ENCODE measurements around the gene AMH.

Gene AMH

DNA sequence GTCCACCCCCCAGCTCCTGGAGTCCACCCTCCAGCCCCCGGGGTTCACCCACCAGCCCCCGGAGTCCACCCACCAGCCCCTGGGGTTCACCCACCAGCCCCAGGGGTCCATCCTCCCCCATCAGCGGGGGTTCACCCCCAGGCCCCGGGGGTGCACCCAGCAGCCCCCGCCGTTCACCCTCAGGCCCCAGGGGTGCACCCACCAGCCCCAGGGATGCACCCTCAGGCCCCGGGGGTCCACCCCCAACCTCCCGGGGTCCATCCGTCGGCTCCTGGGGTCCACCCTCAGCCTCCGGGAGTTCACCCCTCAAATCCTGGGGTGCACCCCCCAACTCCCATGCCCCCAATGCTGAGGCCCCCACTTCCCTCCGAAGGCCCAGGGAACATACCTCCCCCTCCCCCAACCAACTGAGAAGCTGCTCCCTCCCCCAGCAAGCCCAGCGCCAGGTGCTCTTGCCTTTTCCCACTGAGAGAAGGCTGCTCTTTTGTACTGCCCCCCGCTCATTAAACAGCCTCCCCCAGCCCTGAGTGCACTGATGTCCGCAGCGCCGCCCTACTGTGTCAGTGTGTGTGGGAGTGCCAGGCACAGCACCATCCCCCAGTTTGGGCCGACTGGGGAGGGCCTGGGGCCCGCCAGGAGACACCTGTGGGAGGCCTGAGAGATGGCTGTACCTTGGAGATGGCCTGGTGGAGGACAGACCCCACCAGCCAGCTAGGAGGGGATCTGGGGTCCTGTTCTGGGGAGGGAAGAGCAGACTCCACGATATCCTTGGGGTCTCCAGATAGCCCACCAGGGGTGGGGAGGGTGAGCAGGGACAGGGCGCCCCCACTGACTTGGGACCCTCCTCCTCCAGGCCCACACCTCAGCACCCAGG is 750 bp upstream of the AMH start:
- no peak for DNase-seq (ENCODE audit: low read depth, low spot score)

DNA sequence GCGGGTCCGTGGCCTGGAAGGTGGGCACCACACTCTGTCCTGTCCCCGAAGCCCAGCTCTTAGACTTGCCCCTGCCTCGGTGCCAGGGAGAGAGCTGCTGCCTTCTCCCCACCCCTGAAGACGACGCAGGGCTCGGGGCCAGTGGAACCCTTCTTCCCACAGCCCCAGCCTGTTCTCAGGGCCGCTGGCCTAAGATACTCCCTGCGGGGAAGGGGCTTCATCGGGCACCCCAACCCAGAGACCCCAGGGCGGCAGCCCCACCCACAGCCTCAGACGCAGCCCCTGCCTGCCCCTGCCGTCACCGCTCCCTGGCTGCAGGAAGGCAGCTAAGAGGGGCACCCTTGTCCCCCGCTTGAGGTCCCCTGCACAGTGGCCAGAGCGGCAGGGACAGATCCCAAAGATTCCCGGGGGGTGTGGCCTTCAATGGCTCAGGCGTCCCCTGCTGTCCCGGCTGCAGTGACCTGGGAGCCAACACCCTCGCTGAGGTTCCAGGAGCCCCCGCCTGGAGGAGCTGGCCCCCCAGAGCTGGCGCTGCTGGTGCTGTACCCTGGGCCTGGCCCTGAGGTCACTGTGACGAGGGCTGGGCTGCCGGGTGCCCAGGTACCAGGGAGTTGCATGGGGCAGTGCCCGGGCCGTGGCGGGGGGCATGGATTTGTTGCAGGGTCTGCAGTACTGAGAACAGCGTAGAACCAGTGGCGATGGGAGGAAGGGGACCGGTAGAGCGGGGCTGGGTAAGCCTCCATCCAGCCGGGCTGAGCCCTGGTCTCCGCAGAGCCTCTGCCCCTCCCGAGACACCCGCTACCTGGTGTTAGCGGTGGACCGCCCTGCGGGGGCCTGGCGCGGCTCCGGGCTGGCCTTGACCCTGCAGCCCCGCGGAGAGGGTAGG is 1.0 kb downstream of the AMH start:
- DNase-seq (ENCODE audit: low read depth, low spot score) = no peak

DNA sequence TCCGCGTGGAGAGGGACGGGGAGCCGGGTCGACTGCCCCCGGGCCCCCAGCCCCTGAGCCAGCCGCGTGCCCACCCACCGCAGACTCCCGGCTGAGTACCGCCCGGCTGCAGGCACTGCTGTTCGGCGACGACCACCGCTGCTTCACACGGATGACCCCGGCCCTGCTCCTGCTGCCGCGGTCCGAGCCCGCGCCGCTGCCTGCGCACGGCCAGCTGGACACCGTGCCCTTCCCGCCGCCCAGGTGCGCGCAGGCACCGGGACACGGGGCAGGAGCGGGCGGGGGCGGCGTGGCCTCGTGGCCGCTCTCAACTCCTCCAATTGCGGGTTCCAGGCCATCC is 1.6 kb downstream of the AMH start:
- DNase-seq (ENCODE audit: low read depth, low spot score) = no peak

DNA sequence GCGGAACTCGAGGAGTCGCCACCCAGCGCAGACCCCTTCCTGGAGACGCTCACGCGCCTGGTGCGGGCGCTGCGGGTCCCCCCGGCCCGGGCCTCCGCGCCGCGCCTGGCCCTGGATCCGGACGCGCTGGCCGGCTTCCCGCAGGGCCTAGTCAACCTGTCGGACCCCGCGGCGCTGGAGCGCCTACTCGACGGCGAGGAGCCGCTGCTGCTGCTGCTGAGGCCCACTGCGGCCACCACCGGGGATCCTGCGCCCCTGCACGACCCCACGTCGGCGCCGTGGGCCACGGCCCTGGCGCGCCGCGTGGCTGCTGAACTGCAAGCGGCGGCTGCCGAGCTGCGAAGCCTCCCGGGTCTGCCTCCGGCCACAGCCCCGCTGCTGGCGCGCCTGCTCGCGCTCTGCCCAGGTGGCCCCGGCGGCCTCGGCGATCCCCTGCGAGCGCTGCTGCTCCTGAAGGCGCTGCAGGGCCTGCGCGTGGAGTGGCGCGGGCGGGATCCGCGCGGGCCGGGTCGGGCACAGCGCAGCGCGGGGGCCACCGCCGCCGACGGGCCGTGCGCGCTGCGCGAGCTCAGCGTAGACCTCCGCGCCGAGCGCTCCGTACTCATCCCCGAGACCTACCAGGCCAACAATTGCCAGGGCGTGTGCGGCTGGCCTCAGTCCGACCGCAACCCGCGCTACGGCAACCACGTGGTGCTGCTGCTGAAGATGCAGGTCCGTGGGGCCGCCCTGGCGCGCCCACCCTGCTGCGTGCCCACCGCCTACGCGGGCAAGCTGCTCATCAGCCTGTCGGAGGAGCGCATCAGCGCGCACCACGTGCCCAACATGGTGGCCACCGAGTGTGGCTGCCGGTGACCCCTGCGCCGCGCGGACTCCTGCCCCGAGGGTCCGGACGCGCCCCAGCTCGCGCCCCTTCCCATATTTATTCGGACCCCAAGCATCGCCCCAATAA is 2.3 kb downstream of the AMH start:
- no peak for DNase-seq (ENCODE audit: low read depth, low spot score)

DNA sequence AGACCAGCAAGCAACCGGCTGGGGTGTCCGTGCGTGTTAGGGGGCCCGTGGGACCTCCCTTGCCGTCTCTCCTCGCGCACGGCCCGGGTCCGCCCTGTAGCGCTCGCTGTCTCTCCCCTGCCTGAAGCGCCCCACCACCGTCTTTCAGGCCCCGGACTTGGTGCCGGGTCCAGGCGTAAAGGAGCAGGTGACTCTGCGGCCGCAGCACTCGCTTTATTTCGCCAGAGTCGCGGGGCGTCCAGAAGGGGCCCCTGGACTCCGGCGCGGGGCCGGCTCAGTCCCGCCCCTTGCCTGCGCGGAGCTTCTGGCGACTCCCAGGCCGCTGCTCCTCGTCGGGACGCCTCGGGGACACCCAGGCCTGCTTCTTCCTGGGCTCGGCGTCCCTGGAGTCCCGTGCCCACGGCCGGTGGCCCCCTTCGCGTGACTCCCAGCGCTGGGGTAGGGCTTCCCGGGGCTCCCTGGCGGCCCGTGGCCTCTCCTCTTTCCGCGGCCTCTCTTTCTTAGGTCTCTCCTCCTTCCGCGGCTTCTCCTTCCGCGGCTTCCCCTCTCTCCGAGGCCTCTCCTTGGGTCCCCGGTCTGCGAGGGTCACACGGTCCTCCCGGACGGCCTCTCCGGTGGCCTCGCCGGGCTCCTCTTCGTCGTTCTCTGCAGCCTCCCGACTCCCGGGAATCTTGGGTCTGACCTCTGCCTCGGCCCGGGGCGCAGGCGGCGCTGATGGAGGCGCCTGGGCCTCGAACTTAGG is 3.1 kb downstream of the AMH start:
- DNase-seq (ENCODE audit: low read depth, low spot score) = no peak

DNA sequence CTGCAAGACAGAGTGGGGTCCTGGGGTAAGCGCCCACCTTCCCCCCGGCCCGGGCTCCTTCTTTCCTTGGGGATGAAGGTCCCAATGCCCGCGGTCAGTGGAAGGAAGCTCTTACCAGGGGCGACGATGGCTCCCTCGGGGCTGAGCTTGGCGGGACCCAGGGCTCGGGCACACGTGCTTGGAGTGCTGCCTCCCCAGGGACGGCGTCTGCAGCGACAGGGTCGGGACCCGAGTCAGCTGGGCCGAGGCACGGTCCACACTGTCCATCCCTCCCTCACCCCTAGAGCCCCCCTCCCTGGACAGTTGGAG is 3.6 kb downstream of the AMH start:
- no peak for DNase-seq (ENCODE audit: low read depth, low spot score)

DNA sequence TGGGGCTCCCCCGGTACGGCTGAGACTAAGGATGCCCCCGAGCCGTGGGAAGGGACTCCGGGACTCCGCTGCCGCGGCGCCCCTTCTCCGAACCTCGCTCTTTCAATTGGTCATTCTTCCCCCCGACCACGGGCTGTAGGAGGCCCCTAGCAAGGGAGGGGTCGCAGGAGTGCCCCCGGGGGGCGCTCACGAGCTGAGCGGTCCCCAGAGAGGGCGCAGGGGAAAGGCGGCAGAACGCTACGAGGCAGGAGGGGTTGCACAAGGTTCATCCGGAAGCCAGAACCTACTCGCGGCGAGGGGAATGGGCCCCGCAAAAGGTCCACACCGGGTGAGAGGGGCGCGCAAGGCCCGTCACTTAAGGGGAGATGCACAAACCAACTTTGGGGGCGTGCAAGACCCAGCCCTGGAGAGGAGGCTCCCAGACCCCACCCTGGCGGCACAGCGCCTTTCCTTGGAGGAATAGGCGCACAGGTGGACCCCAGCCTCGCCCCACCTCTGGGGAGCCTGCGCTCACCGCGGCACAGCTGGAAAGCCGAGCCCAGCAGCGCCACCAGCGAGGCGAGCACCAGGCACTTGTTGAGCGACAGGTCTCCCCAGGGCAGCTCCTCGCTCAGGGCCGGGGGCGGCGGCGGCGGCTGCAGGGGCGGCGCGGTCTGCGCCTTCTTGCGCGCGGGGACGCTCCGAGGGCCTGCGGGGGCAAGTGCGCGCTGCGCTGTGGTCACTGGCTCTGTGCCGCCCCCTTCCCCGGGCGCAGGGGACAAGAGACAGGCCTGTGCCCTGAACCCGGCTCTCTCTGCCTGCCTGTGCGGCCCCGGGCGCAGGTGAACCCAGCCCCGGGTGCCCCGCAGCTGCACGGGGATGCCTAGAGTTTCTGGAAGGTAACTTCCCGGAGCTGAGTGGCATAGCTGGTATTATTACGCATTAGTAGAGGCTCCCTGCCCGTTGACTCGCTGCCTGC is 4.3 kb downstream of the AMH start:
- DNase-seq (ENCODE audit: low read depth, low spot score) = no peak

DNA sequence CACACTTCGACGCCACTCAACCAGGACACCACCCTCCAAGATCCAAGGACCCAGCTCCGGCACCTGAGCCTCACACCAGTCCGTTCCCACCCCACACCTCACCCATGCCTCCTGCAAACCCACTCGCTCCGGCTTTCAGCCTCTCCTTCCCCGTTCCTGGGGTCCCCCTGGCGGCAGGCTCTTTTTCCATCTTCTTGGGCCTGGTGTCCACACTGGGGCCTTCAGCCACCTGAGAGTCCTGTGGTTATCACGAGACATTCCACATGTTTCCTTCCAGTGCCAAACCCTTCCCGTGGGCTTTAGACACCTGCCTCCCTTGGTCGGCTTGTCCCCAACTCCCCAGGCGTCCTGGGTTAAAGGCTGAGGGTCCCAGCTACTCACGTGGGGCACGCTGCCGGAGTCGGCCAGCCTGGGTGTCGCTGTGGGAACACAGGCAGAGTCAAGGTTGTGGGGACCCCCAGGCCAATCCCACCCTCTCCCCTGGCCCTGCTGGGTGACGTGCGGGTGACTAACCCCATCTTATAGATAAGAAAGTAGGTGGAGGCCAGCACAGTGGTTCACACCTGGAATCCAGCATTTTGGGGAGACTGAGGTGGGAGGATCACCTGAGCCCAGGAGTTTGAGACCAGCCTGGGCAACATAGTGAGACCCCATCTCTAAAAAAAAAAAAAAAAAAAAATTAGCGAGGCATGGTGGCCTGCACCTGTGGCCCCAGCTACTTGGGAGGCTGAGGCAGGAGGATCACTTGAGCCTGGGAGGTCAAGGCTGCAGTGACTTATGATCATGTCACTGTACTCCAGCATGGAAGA is 5.1 kb downstream of the AMH start:
- no peak for DNase-seq (ENCODE audit: low read depth, low spot score)

DNA sequence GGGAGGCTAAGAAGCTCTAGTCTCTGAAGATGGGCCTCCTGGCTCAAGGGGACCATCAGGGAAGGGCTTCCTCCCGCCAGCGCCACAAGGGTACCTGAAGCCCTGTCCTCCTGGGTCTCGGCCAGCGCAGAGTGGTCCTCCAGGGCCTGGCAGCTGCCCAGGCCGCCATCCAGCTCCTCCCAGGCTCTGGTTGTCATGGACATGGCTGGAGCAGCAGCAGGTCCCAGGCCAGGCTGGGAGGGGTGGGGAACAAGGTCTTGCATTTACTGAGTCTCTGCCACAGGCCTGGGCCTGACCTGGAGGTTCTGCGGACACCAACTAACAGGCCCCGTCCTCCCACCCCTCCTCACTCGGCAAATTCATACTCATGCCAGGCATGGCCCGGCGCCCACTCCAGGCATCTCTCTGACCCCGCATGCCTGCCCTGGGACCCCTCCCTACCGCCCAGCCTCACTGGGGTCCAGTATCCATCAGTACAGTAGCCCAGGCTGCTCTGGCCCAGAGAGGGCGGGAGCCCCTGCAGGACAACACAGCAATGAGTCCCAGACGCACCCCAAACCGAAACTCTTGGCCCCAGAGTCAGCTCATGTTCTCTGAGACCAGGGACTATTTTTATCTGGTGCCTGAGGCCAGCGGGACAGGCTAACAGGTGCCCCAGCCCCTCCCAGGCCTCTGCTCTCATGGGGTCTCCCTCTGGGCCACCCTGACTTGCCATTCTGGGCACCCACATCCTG is 6.2 kb downstream of the AMH start:
- DNase-seq (ENCODE audit: low read depth, low spot score) = no peak

DNA sequence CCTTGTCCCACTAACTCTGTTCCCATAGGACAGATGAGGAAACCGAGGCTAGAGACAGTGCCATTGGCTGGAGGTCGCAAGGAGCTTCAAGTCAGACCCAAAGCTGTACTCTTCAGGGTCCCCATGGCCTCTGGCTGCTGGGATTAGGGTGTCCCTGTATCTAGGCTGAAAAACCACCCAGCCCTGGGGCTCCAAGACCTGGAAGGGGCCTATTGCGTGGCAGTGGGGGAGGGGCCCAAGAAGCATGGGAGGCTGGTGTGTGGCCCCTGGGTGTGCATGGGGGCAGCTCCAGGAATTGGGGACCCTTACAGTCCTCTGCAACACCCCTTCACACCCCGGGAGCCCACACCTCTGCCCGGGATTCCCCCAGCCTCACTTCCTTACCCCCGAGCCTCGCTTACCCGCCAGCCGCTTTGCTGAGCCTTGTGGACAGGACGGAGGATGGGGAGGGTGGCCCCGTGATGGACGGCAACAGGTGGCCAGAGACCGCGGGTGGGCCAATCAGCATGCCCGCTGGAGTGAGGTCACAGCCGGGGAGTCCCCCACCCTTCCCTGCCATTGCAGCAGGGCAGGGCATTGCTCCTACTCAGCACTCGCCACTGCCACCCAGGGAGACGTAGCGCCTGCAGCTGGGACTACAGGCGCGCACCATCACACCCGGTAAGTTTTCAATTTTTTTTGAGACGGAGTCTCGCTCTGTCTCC is 7.0 kb downstream of the AMH start, which contains the start of gene JSRP1:
TSS of gene JSRP1 (minus strand) at position 436 of the 704 bp plus-strand sequence. CDS start 1,103 bp downstream, outside the sequence.
- no peak for DNase-seq (ENCODE audit: low read depth, low spot score)

DNA sequence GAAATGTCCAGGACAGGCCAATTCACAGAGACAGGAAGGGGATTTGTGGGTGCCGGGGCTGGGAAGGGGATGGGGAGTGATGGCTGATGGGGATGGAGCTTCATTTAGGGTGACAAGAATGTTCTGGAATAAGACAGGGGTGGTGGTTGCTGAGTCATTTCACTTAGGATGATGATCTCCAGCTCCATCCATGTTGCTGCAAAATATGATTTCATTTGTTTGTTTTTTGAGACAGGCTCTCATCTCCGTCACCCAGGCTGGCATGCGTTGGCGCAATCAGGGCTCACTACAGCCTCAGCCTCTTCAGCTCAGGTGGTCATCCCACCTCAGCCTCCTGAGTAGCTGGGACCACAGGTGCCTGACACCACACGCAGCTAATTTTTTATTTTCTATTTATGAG is 10.2 kb downstream of the AMH start:
- DNase-seq (ENCODE audit: low read depth, low spot score) = no peak

DNA sequence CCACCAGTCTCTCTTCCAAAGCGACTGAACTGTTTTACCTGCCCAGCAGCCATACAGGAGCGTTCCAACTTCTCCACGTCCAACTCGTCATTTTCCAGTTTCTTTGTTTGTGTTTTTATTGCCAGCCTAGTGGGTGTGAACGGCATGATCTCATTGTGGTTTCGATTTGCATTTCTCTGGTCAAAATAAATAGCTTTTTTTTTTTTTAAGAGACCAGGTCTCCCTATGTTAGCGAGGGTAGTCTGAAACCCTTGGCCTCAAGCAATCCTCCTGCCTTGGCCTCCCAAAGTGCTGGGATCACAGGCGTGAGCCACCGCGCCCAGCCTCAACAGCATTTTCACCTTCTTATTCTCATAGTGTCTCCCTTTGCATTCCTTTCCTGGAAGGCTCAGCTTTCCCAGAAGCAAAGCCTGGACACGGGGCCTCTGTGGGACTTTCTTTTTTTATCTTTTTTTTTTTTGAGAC is 11.2 kb downstream of the AMH start:
- no peak for DNase-seq (ENCODE audit: low read depth, low spot score)

DNA sequence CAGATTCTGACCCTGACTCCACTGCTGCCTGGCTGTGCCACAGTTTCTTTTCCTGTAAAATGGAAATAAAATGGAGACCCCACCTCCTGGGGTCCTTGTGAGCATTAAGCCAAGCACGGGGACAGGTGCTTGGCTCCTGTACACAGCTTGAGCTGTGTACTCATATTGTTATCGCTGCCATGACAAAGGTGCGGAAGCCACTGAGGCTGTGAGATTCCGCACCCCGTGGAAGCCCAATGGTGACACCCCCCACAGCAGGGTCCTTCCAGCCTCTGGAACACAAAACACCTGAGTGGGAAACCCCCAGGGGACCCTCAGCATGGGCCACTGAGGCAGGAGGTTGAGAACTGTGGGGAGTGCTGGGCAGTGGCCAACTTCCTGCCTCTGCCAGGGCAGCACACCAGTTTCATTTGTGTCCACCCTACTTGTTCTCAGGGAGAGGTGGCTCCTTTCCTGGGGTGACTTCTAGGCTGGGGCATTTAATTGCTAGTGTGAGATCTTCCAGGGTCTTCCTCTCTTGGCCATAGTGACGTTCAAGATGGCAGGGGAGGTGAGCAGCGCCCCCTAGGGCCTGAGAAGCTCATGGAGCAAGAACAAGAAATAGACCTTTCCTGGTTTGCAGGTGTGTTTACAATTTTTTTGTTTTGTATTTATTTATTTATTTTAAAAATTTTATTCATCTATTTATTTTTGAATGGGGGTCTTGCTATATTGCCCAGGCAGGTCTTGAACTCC is 12.5 kb downstream of the AMH start:
- no peak for DNase-seq (ENCODE audit: low read depth, low spot score)

DNA sequence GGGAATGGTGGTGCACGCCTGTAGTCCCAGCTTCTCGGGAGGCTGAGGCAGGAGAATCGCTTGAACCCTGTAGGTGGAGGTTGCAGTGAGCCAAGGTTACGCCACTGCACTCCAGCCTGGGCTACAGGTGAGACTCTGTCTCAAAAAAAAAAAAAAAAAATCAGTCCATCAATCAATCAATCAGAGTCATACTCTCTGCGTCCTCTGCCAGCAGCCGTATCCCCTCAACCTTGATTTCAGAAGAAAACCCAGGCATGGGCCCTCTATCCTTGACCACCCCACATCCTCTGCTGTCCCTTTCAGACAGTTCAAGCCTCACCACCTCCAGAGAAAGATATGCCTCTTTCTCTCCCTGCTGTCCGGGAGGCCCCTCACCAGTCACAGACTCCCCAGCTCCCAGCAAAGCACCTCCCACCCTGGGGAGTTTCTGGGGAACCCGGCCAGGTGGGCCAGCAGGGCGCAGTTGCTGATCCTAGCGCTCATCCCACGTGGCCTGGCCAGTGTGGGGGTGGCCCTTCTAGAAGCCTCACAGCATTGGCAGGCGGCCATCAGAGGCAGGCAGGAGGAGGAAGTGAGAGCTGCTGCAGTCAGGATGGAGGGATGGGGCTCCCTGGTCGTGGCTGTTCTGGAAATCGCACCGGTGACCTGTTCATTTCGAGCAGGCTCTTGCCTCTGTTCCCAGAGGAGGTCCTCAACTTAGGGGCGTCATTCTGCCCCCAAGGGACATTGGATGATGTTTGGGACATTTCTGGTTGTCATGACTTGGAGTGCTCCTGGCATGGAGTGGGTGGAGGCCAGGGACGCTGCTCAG is 17.3 kb downstream of the AMH start:
- no peak for DNase-seq (ENCODE audit: low read depth, low spot score)

DNA sequence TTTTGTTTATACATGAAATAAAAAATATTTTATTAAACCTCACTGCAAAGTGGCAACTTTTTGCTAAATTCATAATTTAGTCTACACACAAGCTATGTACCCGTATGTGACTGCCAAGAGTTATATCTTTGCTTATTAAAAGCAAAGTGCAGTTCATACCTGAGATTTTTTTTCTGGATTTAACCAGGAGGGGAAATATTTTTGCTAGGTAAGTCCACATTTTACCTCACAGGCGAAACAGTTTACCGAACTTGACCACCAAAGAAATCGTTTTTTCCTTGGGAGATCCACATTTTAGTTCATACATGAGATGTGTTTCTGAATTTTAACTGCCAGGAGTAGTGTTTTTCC is 19.3 kb downstream of the AMH start:
- DNase-seq (ENCODE audit: low read depth, low spot score) = no peak

DNA sequence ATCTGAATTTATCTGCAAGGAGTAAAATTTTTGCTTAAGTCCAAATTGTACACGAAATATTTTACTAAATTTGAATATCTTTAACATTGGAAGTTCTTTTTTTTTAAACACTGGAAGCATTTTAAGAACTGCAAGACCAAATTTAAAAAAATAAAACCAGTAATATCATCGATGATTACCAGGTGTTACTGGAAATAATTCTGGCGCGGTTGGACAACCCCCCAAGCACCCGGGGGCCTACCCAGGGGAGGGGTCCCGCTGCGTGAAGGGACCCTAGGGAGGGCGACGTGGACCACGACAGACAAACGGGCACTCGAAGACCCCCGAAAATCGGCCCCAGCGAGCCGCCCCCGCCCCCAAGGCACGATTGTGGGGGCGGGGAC is 19.7 kb downstream of the AMH start:
- DNase-seq (ENCODE audit: low read depth, low spot score) = no peak

Measured in iPS DF 19.7 (cell line).